Fibroblast of mammary gland (primary cell): ENCODE measurements around the gene CRNKL1.
A peak's percentile ranks its signal among the peaks of the same experiment; 100 is the strongest.

Experiments used
- DNase-seq: peaks from one replicate; pipeline ENCODE4 v3.0.0-alpha.2; 2010; ENCODE audit warnings: low read depth
- H3K4me3 ChIP-seq: 2 replicates; pipeline ENCODE4 v1.5.1; 2011; ENCODE audit warnings: low read depth, mild to moderate bottlenecking, low read length, moderate library complexity; ENCODE audit not compliant: control insufficient read depth
- CTCF ChIP-seq: conservative IDR thresholded peaks from 2 replicates; pipeline ENCODE4 v1.5.1; 2011; ENCODE audit warnings: low read depth, low read length, inconsistent platforms; ENCODE audit not compliant: control insufficient read depth, insufficient read depth

The CRNKL1 gene

GRCh38 chr20:20089939-20090338 lies 37.7 kb upstream of the CRNKL1 start:
- no peak for TF ChIP-seq CTCF
- H3K4me3 ChIP-seq: no peak overlapping the region
- no peak for DNase-seq

- no peak overlapping the region for H3K4me3 ChIP-seq
- TF ChIP-seq CTCF: no peak
- DNase-seq: no peak
Observed at GRCh38 chr20:20089018-20089417, 36.8 kb upstream of the CRNKL1 start.

GRCh38 chr20:20085812-20086211 lies 33.5 kb upstream of the CRNKL1 start:
- DNase-seq: peak; percentile 34
- TF ChIP-seq CTCF: no peak
- H3K4me3 ChIP-seq: no peak overlapping the region

DNA sequence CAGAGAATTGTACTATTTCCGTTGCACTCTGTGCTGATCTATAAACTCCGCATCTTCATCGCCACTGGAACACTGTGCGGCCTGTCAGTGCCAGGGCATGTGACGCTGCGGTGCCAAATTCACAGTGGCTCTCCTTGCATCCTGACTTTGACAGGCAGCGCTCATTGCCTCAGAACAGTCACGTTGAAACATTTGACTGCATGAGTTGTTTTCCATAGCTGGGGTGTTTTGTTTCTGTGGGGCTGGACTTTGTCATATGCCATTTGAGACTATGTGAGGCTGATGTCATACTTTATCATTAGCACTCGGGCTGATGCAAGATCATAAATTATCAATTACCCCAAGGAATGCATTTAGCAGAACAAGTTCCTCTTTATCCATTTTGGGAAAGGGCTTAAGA lies 32.8 kb upstream of the CRNKL1 start:
- peak; percentile 16 for DNase-seq
- no peak overlapping the region for H3K4me3 ChIP-seq
- no peak for TF ChIP-seq CTCF

- DNase-seq: no peak
- no peak for TF ChIP-seq CTCF
- H3K4me3 ChIP-seq: no peak overlapping the region
Observed at GRCh38 chr20:20084296-20084752, 32.1 kb upstream of the CRNKL1 start.

GRCh38 chr20:20083807-20084206 lies 31.5 kb upstream of the CRNKL1 start:
- no peak overlapping the region for H3K4me3 ChIP-seq
- TF ChIP-seq CTCF: peak; percentile 40
- DNase-seq: peak; percentile 34
